ENCODE data around the gene C19orf12.
A peak's percentile ranks its signal among the peaks of the same experiment; 100 is the strongest.

GRCh38 chr19:29671393-29672160 lies 43.5 kb downstream of the C19orf12 start:
- TF ChIP-seq, protein P1, sequence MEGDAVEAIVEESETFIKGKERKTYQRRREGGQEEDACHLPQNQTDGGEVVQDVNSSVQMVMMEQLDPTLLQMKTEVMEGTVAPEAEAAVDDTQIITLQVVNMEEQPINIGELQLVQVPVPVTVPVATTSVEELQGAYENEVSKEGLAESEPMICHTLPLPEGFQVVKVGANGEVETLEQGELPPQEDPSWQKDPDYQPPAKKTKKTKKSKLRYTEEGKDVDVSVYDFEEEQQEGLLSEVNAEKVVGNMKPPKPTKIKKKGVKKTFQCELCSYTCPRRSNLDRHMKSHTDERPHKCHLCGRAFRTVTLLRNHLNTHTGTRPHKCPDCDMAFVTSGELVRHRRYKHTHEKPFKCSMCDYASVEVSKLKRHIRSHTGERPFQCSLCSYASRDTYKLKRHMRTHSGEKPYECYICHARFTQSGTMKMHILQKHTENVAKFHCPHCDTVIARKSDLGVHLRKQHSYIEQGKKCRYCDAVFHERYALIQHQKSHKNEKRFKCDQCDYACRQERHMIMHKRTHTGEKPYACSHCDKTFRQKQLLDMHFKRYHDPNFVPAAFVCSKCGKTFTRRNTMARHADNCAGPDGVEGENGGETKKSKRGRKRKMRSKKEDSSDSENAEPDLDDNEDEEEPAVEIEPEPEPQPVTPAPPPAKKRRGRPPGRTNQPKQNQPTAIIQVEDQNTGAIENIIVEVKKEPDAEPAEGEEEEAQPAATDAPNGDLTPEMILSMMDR (IDR thresholded peaks at IDR 0.05) = peak in 2 of 3 experiments; percentile 21 to 34
- TF ChIP-seq POLR2A (IDR thresholded peaks at IDR 0.05; ENCODE audit: low read depth) = no peak
- peak; percentile 51 to 66 for TF ChIP-seq POLR2AphosphoS5 (IDR thresholded peaks at IDR 0.05)

Data from esophagus muscularis mucosa (tissue), 3 donors.